Nephron (organoid): ENCODE results near the gene SYNE2.

Source experiments
- H3K27ac Mint-ChIP-seq, 3 experiments: 2 replicates each; pipeline ENCODE4 v1.8.0; 2020; ENCODE audit warnings: mixed read lengths in 3 of 3, mild to moderate bottlenecking in 2 of 3, moderate library complexity in 1 of 3
- H3K27me3 Mint-ChIP-seq: 2 replicates; pipeline ENCODE4 v1.8.0; 2021; ENCODE audit warnings: low read depth, mild to moderate bottlenecking, moderate library complexity, mixed read lengths
- H3K36me3 Mint-ChIP-seq: 2 replicates; pipeline ENCODE4 v1.8.0; 2020; ENCODE audit warnings: low read depth, mixed read lengths
- H3K4me1 Mint-ChIP-seq: 2 replicates; pipeline ENCODE4 v1.8.0; 2020; ENCODE audit warnings: mixed read lengths
- H3K4me3 Mint-ChIP-seq, 3 experiments: 2 replicates each; pipeline ENCODE4 v1.8.0; 2020; ENCODE audit warnings: mild to moderate bottlenecking in 3 of 3, mixed read lengths in 3 of 3, moderate library complexity in 2 of 3
- H3K9me3 Mint-ChIP-seq: 2 replicates; pipeline ENCODE4 v1.8.0; 2020; ENCODE audit warnings: mixed read lengths
- TF ChIP-seq, protein P1 (sequence below), 3 experiments: fragments of 200-600 bp; sonication (generic); IDR thresholded peaks; one replicate each; pipeline ENCODE4 v1.5.0; 2021; ENCODE audit warnings: antibody characterized with exemption in 3 of 3; ENCODE audit not compliant: unreplicated experiment in 3 of 3

The SYNE2 gene

DNA sequence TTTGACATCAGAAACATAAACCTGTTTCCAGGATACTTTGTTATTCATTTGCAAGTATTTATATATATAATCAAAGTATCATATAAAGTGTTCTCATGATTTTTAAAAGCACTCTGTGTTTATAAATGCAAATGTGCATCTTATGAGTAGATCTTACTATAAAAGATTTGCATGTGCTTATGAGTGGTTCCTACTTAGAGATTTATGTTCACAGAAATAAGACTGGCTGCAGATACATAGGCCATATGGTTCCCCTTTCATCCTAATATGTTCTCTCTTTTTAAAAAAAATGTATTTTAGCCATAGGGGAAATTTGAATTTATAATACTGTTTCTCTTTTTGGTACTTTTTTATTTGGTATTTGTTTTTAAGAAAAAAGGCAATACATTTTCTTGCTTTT, 267.2 kb downstream of the SYNE2 start:
- no peak overlapping the region for H3K4me3 Mint-ChIP-seq
- H3K9me3 Mint-ChIP-seq: no peaks in the 10 kb centered on the region
- H3K27me3 Mint-ChIP-seq: no peaks in the 10 kb centered on the region
- TF ChIP-seq, protein P1, sequence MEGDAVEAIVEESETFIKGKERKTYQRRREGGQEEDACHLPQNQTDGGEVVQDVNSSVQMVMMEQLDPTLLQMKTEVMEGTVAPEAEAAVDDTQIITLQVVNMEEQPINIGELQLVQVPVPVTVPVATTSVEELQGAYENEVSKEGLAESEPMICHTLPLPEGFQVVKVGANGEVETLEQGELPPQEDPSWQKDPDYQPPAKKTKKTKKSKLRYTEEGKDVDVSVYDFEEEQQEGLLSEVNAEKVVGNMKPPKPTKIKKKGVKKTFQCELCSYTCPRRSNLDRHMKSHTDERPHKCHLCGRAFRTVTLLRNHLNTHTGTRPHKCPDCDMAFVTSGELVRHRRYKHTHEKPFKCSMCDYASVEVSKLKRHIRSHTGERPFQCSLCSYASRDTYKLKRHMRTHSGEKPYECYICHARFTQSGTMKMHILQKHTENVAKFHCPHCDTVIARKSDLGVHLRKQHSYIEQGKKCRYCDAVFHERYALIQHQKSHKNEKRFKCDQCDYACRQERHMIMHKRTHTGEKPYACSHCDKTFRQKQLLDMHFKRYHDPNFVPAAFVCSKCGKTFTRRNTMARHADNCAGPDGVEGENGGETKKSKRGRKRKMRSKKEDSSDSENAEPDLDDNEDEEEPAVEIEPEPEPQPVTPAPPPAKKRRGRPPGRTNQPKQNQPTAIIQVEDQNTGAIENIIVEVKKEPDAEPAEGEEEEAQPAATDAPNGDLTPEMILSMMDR (IDR thresholded peaks at IDR 0.05; ENCODE audit: unreplicated experiment in 3 of 3): no peak
- peaks cover 5% of the 10 kb centered on the region for H3K4me1 Mint-ChIP-seq
- no peak overlapping the region for H3K27ac Mint-ChIP-seq
- H3K36me3 Mint-ChIP-seq: peaks cover 36% of the 10 kb centered on the region

DNA sequence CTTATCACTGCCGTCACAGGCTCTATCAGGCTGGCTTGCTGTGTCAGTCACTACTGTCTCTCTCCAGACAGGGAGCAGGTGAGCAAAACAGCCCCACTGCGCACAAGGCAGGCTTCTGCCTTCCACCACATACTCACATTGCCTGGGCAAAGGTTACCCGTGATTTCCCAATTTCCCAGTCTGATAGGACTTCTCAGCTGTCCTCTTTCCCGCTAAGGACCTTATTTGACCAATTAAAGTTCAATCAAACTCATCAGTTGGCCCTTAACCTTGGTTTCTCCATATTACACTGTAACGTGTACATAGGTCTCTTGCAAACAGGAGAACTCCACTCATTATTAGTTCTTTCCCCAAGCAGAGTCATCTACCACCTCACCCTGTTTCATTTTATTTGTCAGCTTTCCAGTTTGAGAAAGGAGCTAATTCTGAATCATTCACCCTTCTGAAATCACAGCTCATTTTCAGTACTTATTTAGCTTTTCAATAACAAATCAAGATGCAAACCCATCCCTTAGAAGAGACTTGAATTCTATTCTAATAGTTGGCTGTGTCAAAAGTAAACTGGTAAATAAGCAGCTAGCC, 270.5 kb downstream of the SYNE2 start:
- Mint-ChIP-seq H3K27me3 (no peaks in the 10 kb centered on the region), H3K9me3 (no peaks in the 10 kb centered on the region), H3K27ac (no peak overlapping the region), H3K36me3 (peaks cover 54% of the 10 kb centered on the region), H3K4me1 (peaks cover 1% of the 10 kb centered on the region), H3K4me3 (no peak overlapping the region)
- TF ChIP-seq, protein P1 (IDR thresholded peaks at IDR 0.05; ENCODE audit: unreplicated experiment in 3 of 3): no peak

DNA sequence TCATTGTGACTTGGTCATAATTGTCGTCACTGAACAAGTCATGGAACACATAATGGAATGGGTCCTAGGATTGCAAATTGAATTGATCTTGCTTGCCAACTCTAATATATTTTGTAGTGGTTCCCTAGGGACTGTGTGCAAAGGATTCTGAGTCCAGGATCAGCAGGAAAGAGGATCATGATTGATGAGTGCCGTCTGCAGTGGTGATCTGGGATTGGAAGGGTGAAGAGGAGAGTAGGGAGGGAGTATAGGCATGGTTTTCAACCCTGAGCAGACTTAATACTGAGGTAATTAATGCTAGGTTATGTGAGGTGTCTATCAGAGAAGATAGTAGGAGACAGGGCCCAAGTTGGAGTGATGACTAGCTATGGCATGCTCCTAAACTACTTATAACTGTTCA, 272.5 kb downstream of the SYNE2 start:
- Mint-ChIP-seq H3K9me3 (no peaks in the 10 kb centered on the region), H3K4me1 (no peaks in the 10 kb centered on the region), H3K4me3 (no peak overlapping the region), H3K27ac (no peak overlapping the region), H3K27me3 (no peaks in the 10 kb centered on the region), H3K36me3 (peaks cover 55% of the 10 kb centered on the region)
- TF ChIP-seq, protein P1 (IDR thresholded peaks at IDR 0.05; ENCODE audit: unreplicated experiment in 3 of 3): no peak

DNA sequence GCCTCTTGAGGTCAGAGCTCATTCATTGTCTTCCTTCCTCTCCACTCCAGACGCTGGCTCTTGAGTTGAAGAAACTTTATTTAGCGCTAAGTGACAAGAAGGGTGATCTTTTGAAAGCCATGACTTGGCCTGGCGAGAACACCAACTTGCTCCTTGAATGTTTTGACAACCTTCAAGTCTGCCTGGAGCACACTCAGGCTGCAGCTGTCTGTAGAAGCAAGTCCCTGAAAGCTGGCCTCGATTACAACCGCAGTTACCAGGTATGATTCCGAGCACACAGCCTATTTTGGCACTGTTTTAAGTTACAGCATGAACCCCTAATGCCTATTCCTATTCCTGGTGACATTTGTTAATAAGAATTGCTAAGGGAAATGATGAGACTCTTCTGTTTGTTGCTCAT, 273.7 kb downstream of the SYNE2 start:
- Mint-ChIP-seq H3K27ac (no peak overlapping the region), H3K36me3 (peaks cover 62% of the 10 kb centered on the region), H3K4me3 (no peak overlapping the region), H3K9me3 (no peaks in the 10 kb centered on the region), H3K4me1 (no peaks in the 10 kb centered on the region), H3K27me3 (no peaks in the 10 kb centered on the region)
- TF ChIP-seq, protein P1 (IDR thresholded peaks at IDR 0.05; ENCODE audit: unreplicated experiment in 3 of 3): no peak

DNA sequence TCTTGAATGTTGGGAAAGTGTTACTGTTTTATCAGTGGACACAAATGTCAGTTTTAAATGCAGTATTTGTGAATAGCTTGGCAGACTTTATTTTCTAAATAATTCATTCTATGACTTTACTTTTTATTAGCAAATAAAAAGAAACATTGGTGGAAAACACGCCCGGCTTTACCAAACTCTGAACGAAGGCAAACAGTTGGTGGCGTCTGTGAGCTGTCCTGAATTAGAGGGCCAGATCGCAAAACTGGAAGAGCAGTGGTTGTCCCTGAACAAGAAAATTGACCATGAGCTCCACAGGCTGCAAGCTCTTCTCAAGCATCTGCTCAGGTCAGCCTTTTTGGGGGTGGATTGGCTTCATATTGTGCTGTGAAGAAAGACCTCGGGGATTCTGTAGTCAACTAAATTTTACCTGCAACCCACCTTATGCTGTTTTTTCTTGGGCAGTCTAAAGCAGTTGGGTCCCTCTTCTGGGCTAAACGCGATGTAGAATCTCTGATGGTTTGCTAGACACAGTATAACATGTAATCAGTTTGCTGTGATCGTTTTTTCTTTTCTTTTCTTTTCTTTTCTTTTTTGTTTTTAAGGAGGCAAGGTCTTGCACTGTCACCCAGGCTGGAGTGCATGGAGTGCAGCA, 285.0 kb downstream of the SYNE2 start:
- H3K9me3 Mint-ChIP-seq: no peaks in the 10 kb centered on the region

More for the DNA sequence above, 285.0 kb downstream of the SYNE2 start:
- Mint-ChIP-seq H3K4me1 (no peaks in the 10 kb centered on the region), H3K36me3 (peaks cover 41% of the 10 kb centered on the region), H3K4me3 (no peak overlapping the region), H3K27ac (no peak overlapping the region), H3K27me3 (no peaks in the 10 kb centered on the region)
- TF ChIP-seq, protein P1 (IDR thresholded peaks at IDR 0.05; ENCODE audit: unreplicated experiment in 3 of 3): no peak
